SK-N-SH (cell line): ENCODE data around the gene XRCC3. TPM values are rescaled to one million over a fixed set of nuclear protein-coding genes. Genes with fewer than 3 reads are reported as not detected.

Source experiments
- CTCF ChIA-PET: fragments of 300-600, 350-600 bp; formaldehyde crosslinking; extraction: SDS; loops from one replicate; lab custom pipeline; 2021; lab: Yijun Ruan, JAX
- POLR2A ChIA-PET: fragments of 350-600 bp; sonication (Branson Sonifier 250); formaldehyde crosslinking; extraction: SDS; loops from one replicate; lab custom pipeline; 2020; ENCODE audit warnings: antibody characterized with exemption, inconsistent platforms; lab: Yijun Ruan, JAX
- DNase-seq: peaks from one replicate; pipeline ENCODE4 v3.0.0; 2012
- H2AFZ ChIP-seq: fragments of 200-600 bp; sonication (generic); 2 replicates; pipeline ENCODE4 v1.8.1; 2016; ENCODE audit warnings: antibody characterized with exemption, mild to moderate bottlenecking, low read depth
- H3F3A ChIP-seq: fragments of 200-600 bp; sonication (generic); replicated peaks from 2 replicates; pipeline ENCODE3; 2016; ENCODE audit warnings: antibody characterized with exemption, mild to moderate bottlenecking; ENCODE audit not compliant: insufficient read depth
- H3K27ac ChIP-seq, 2 experiments: fragments of 200-500 bp in 1 of 2; fragments of 200-600 bp in 1 of 2; sonication (Bioruptor generic) in 1 of 2; sonication (generic), shearing (Covaris generic) in 1 of 2; 2 replicates each; pipeline versions ENCODE4 v1.5.1 to v1.6.1; 2014 to 2016; ENCODE audit warnings: low read depth in 2 of 2, inconsistent platforms in 1 of 2, low read length in 1 of 2, mild to moderate bottlenecking in 1 of 2, mixed read lengths in 1 of 2
- H3K27me3 ChIP-seq: fragments of 200-600 bp; sonication (generic), shearing (Covaris generic); 2 replicates; pipeline ENCODE4 v1.6.1; 2016; ENCODE audit warnings: mixed run types; ENCODE audit not compliant: insufficient read depth
- H3K36me3 ChIP-seq, 2 experiments: fragments of 200-500 bp in 1 of 2; fragments of 200-600 bp in 1 of 2; sonication (Bioruptor generic) in 1 of 2; sonication (generic) in 1 of 2; replicated peaks in 1 of 2; 2 replicates each; pipeline versions ENCODE3 to v1.5.1; 2014 to 2016; ENCODE audit warnings: low read length in 1 of 2, mild to moderate bottlenecking in 1 of 2; ENCODE audit not compliant: insufficient read depth in 2 of 2, control insufficient read depth in 1 of 2
- H3K4me1 ChIP-seq, 2 experiments: fragments of 200-500 bp in 1 of 2; fragments of 200-600 bp in 1 of 2; sonication (Bioruptor generic) in 1 of 2; sonication (generic), shearing (Covaris generic) in 1 of 2; 2 replicates each; pipeline versions ENCODE4 v1.5.1 to v1.6.1; 2014 to 2016; ENCODE audit warnings: low read depth in 1 of 2, low read length in 1 of 2, mixed run types in 1 of 2; ENCODE audit not compliant: insufficient read depth in 2 of 2, control insufficient read depth in 1 of 2
- H3K4me2 ChIP-seq: fragments of 200-600 bp; sonication (generic), shearing (Covaris generic); 2 replicates; pipeline ENCODE4 v1.6.1; 2017; ENCODE audit warnings: mixed run types
- H3K4me3 ChIP-seq, 2 experiments: fragments of 200-500 bp in 1 of 2; fragments of 200-600 bp in 1 of 2; sonication (Bioruptor generic) in 1 of 2; sonication (generic), shearing (Covaris generic) in 1 of 2; 2 replicates each; pipeline versions ENCODE4 v1.5.1 to v1.8.1; 2014 to 2016; ENCODE audit warnings: low read depth in 2 of 2, inconsistent platforms in 1 of 2, low read length in 1 of 2, mild to moderate bottlenecking in 1 of 2, mixed read lengths in 1 of 2, moderate library complexity in 1 of 2
- H3K79me2 ChIP-seq: fragments of 200-600 bp; sonication (generic); 2 replicates; pipeline ENCODE4 v1.8.1; 2017; ENCODE audit warnings: mild to moderate bottlenecking; ENCODE audit not compliant: insufficient read depth
- H3K9ac ChIP-seq: fragments of 200-600 bp; sonication (generic); 2 replicates; pipeline ENCODE4 v1.6.1; 2017; ENCODE audit warnings: mixed run types
- H3K9me2 ChIP-seq: fragments of 200-600 bp; sonication (generic); 2 replicates; pipeline ENCODE4 v1.6.1; 2017; ENCODE audit warnings: mixed run types
- H3K9me3 ChIP-seq: fragments of 200-600 bp; sonication (generic); 2 replicates; pipeline ENCODE4 v1.6.1; 2017; ENCODE audit warnings: mixed run types, mild to moderate bottlenecking, moderate library complexity
- H4K20me1 ChIP-seq: fragments of 200-600 bp; sonication (generic); 2 replicates; pipeline ENCODE4 v1.6.1; 2017; ENCODE audit warnings: mild to moderate bottlenecking, mixed run types; ENCODE audit not compliant: insufficient read depth
- EZH2phosphoT487 ChIP-seq: fragments of 200-600 bp; sonication (generic); IDR thresholded peaks from 2 replicates; pipeline ENCODE4 v1.6.1; 2017; ENCODE audit warnings: low read depth, mixed run types, mild to moderate bottlenecking, antibody characterized with exemption, moderate library complexity, borderline replicate concordance
- FOSL2 ChIP-seq: IDR thresholded peaks from 2 replicates; pipeline ENCODE4 v1.4.0; 2012; ENCODE audit warnings: low read depth, mild to moderate bottlenecking, moderate library complexity, borderline replicate concordance
- FOXJ3 ChIP-seq: sonication (generic); formaldehyde crosslinking; IDR thresholded peaks from 2 replicates; pipeline ENCODE4 v1.5.1; 2020; ENCODE audit warnings: mild to moderate bottlenecking, missing genetic modification reagents
- FOXM1 ChIP-seq: IDR thresholded peaks from 2 replicates; pipeline ENCODE4 v1.4.0; 2012; ENCODE audit warnings: low read depth, mild to moderate bottlenecking
- GATA2 ChIP-seq: sonication (generic); formaldehyde crosslinking; IDR thresholded peaks from 2 replicates; pipeline ENCODE4 v1.5.0; 2020; ENCODE audit warnings: mild to moderate bottlenecking, missing genetic modification reagents
- MEF2A ChIP-seq: IDR thresholded peaks from 2 replicates; pipeline ENCODE4 v1.4.0; 2012; ENCODE audit warnings: low read depth, borderline replicate concordance
- MXI1 ChIP-seq: IDR thresholded peaks from 2 replicates; pipeline ENCODE4 v1.6.1; 2012; ENCODE audit warnings: mild to moderate bottlenecking, low read depth, low read length, improper control_type of control experiment
- NFIC ChIP-seq: IDR thresholded peaks from 2 replicates; pipeline ENCODE4 v1.4.0; 2012; ENCODE audit warnings: borderline replicate concordance
- NRF1 ChIP-seq: IDR thresholded peaks from 2 replicates; pipeline ENCODE4 v1.6.1; 2012; ENCODE audit warnings: low read depth, mild to moderate bottlenecking, low read length
- POLR2AphosphoS5 ChIP-seq: IDR thresholded peaks from 2 replicates; pipeline ENCODE4 v1.6.1; 2012; ENCODE audit warnings: low read depth, low read length
- SMC3 ChIP-seq: IDR thresholded peaks from 2 replicates; pipeline ENCODE4 v1.6.1; 2012; ENCODE audit warnings: low read depth, low read length, improper control_type of control experiment
- TCF12 ChIP-seq: IDR thresholded peaks from 2 replicates; pipeline ENCODE4 v1.4.0; 2012
- TEAD4 ChIP-seq: IDR thresholded peaks from 2 replicates; pipeline ENCODE4 v1.4.0; 2012; ENCODE audit warnings: mild to moderate bottlenecking, borderline replicate concordance; ENCODE audit not compliant: insufficient read depth
- YY1 ChIP-seq: IDR thresholded peaks from 2 replicates; pipeline ENCODE4 v1.4.0; 2012; ENCODE audit warnings: low read depth, mild to moderate bottlenecking
- WGBS: methylation state at CpG from one replicate; pipeline ENCODE4 v1.1.6; 2017; ENCODE audit warnings: low lambda C conversion rate; 5-methylcytosine and 5-hydroxymethylcytosine counted together
- polyA plus RNA-seq, 3 experiments: library from polyadenylated mRNA; depleted of rRNA; stranded (reverse); fragments of >200 nt; gene quantifications; 2 replicates each; pipeline ENCODE4 v1.2.3, GENCODE V29; 2012
- TF ChIP-seq, protein P1 (sequence below): IDR thresholded peaks from 2 replicates; pipeline ENCODE4 v1.6.1; 2012; ENCODE audit warnings: mild to moderate bottlenecking, low read depth, low read length, moderate library complexity
- TF ChIP-seq, protein P2 (sequence below): fragments of 150-350 bp; IDR thresholded peaks from 2 replicates; pipeline ENCODE4 v1.6.1; 2017; ENCODE audit warnings: antibody characterized with exemption, low read length, low read depth, borderline replicate concordance
- TF ChIP-seq, protein P3 (sequence below): fragments of 150-350 bp; IDR thresholded peaks from 2 replicates; pipeline ENCODE4 v1.6.1; 2016; ENCODE audit warnings: mild to moderate bottlenecking, low read depth, low read length
- TF ChIP-seq, protein P4 (sequence below): IDR thresholded peaks from 2 replicates; pipeline ENCODE4; 2012

Gene XRCC3
- polyA plus RNA-seq, 1 of the 3 experiments (the other 2 are of a cell fraction), result 11.7 TPM

DNA sequence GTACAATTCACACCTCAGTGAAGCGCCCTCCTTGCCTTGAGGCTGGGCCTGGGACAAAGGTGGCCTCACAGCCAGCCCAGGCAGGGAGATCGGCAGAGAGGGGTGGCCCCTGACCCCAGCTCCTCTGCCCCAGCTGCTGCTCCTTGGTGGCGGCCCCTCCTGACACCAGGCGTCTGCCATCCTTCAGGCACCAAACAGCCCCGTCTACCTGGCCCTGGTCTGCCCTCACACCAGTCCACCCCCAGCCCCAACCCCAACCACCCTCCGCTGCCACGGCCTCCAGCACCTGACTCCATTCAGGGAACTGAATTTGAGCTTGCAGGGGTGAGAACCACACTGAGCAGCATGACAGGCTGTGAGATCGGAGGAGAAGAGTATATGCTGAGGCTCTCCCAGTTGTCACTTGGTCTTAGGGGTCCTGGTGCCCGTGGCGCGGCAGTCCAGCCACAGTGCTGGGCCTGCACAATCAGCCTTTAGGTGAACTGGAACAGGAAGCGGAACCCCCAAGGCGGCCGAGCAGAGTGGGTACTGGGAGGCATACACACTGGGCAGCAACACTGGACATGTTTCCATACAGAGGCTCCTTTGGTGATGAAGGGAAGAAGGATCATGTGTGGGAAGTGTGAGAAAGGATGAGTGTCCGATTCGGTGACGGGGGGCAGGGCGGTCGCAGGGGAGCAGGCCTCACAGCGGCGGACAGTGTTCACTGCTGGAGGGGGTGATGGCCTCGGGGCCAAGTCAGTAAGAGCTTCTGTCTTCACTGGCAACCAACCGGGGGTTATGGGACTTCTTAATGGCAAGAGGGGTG lies 19.0 kb upstream of the XRCC3 start (continued):
- TF ChIP-seq, protein P1, sequence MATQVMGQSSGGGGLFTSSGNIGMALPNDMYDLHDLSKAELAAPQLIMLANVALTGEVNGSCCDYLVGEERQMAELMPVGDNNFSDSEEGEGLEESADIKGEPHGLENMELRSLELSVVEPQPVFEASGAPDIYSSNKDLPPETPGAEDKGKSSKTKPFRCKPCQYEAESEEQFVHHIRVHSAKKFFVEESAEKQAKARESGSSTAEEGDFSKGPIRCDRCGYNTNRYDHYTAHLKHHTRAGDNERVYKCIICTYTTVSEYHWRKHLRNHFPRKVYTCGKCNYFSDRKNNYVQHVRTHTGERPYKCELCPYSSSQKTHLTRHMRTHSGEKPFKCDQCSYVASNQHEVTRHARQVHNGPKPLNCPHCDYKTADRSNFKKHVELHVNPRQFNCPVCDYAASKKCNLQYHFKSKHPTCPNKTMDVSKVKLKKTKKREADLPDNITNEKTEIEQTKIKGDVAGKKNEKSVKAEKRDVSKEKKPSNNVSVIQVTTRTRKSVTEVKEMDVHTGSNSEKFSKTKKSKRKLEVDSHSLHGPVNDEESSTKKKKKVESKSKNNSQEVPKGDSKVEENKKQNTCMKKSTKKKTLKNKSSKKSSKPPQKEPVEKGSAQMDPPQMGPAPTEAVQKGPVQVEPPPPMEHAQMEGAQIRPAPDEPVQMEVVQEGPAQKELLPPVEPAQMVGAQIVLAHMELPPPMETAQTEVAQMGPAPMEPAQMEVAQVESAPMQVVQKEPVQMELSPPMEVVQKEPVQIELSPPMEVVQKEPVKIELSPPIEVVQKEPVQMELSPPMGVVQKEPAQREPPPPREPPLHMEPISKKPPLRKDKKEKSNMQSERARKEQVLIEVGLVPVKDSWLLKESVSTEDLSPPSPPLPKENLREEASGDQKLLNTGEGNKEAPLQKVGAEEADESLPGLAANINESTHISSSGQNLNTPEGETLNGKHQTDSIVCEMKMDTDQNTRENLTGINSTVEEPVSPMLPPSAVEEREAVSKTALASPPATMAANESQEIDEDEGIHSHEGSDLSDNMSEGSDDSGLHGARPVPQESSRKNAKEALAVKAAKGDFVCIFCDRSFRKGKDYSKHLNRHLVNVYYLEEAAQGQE, result no peak

DNA sequence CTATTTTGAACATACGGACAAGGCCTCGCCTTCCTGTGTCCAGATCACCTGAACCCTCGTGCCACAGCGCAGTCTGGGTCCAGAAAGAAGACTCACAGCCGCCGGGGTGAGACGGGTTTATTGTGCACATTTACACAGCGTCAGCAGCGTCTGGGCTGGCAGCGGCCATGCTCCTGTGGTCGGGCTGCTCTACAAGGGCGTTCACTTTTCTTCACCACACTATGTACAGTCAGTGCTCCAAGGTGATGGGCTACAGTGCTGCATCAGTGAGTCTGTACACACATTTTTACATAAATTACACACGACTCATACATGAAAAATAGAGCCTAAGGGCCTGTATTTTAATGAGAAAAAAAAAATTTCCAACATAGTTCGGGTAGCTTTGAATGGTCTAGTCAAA lies 18.4 kb upstream of the XRCC3 start:
- H3K9ac ChIP-seq, result no peak overlapping the region
- peaks cover 9 to 65% of the 10 kb centered on the region in 2 experiments for H3K36me3 ChIP-seq
- no peaks in the 10 kb centered on the region for H3F3A ChIP-seq
- no peak overlapping the region for H3K27ac ChIP-seq
- H3K9me2 ChIP-seq, result no peaks in the 10 kb centered on the region
- H4K20me1 ChIP-seq, result no peaks in the 10 kb centered on the region
- no peaks in the 10 kb centered on the region for H3K27me3 ChIP-seq
- TF ChIP-seq FOXJ3 (CRISPR knock-in tag) (no peak), NRF1 (no peak), EZH2phosphoT487 (no peak), FOSL2 (no peak), TCF12 (no peak), FOXM1 (no peak), NFIC (no peak), POLR2AphosphoS5 (no peak), YY1 (no peak), SMC3 (no peak), TEAD4 (no peak), MXI1 (no peak), GATA2 (CRISPR knock-in tag) (no peak), MEF2A (no peak)
- TF ChIP-seq, protein P2, sequence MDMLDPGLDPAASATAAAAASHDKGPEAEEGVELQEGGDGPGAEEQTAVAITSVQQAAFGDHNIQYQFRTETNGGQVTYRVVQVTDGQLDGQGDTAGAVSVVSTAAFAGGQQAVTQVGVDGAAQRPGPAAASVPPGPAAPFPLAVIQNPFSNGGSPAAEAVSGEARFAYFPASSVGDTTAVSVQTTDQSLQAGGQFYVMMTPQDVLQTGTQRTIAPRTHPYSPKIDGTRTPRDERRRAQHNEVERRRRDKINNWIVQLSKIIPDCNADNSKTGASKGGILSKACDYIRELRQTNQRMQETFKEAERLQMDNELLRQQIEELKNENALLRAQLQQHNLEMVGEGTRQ, result no peak
- TF ChIP-seq, protein P3, sequence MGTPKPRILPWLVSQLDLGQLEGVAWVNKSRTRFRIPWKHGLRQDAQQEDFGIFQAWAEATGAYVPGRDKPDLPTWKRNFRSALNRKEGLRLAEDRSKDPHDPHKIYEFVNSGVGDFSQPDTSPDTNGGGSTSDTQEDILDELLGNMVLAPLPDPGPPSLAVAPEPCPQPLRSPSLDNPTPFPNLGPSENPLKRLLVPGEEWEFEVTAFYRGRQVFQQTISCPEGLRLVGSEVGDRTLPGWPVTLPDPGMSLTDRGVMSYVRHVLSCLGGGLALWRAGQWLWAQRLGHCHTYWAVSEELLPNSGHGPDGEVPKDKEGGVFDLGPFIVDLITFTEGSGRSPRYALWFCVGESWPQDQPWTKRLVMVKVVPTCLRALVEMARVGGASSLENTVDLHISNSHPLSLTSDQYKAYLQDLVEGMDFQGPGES, result no peak
- TF ChIP-seq, protein P1, result no peak
- TF ChIP-seq, protein P4, sequence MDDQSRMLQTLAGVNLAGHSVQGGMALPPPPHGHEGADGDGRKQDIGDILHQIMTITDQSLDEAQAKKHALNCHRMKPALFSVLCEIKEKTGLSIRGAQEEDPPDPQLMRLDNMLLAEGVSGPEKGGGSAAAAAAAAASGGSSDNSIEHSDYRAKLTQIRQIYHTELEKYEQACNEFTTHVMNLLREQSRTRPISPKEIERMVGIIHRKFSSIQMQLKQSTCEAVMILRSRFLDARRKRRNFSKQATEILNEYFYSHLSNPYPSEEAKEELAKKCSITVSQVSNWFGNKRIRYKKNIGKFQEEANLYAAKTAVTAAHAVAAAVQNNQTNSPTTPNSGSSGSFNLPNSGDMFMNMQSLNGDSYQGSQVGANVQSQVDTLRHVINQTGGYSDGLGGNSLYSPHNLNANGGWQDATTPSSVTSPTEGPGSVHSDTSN, result no peak
- WGBS, result 94% methylated on average over 14 of the region's 14 CpGs
- POLR2A ChIA-PET, result no interaction called here
- H3K4me2 ChIP-seq, result no peak overlapping the region
- H3K79me2 ChIP-seq, result no peaks in the 10 kb centered on the region
- CTCF ChIA-PET, result no interaction called here
- no peaks in the 10 kb centered on the region for H3K9me3 ChIP-seq
- DNase-seq, result no peak
- H3K4me3 ChIP-seq, result no peak overlapping the region
- no peak overlapping the region for H2AFZ ChIP-seq
- no peaks in the 10 kb centered on the region for H3K4me1 ChIP-seq
